Fibroblast of lung (primary cell): Measurements from ENCODE around the gene WWTR1. TPM values are rescaled to one million over a fixed set of nuclear protein-coding genes. Genes with fewer than 3 reads are reported as not detected.

Experiments used
- DNase-seq, 2 donors: peaks; one replicate each; pipeline versions ENCODE4 v3.0.0 to v3.0.0-alpha.2; 2010; ENCODE audit warnings: low read depth in 2 of 2
- H2AFZ ChIP-seq: 2 replicates; pipeline ENCODE4 v1.5.1; 2012; ENCODE audit warnings: low read length, control low read depth, inconsistent platforms
- H3K27ac ChIP-seq: 2 replicates; pipeline ENCODE4 v1.5.1; 2011; ENCODE audit warnings: low read length, control low read depth; ENCODE audit not compliant: insufficient read depth
- H3K27me3 ChIP-seq: 2 replicates; pipeline ENCODE4 v1.5.1; 2011; ENCODE audit warnings: mild to moderate bottlenecking, low read length; ENCODE audit not compliant: control insufficient read depth, insufficient read depth
- H3K36me3 ChIP-seq: 2 replicates; pipeline ENCODE4 v1.5.1; 2011; ENCODE audit warnings: low read length; ENCODE audit not compliant: control insufficient read depth, insufficient read depth
- H3K4me1 ChIP-seq: 2 replicates; pipeline ENCODE4 v1.5.1; 2011; ENCODE audit warnings: low read length; ENCODE audit not compliant: control insufficient read depth, insufficient read depth; ENCODE audit errors: extremely low read depth
- H3K4me2 ChIP-seq: 2 replicates; pipeline ENCODE4 v1.5.1; 2011; ENCODE audit warnings: low read length, control low read depth; ENCODE audit not compliant: insufficient read depth; ENCODE audit errors: extremely low read depth
- H3K4me3 ChIP-seq, 4 experiments: fragments of 200-600 bp in 1 of 4; sonication (generic) in 1 of 4; replicated peaks in 1 of 4; 2 replicates each; pipeline ENCODE4 v1.5.1; 2011 to 2016; ENCODE audit warnings: low read length in 4 of 4, low read depth in 3 of 4, mild to moderate bottlenecking in 3 of 4, control low read depth in 2 of 4, inconsistent platforms in 1 of 4, mixed read lengths in 1 of 4; ENCODE audit not compliant: insufficient read depth in 1 of 4; ENCODE audit errors: control extremely low read depth in 1 of 4
- H3K79me2 ChIP-seq: 2 replicates; pipeline ENCODE4 v1.5.1; 2012; ENCODE audit warnings: mild to moderate bottlenecking, low read length, inconsistent platforms; ENCODE audit not compliant: control insufficient read depth, insufficient read depth
- H3K9ac ChIP-seq: 2 replicates; pipeline ENCODE4 v1.5.1; 2011; ENCODE audit warnings: mild to moderate bottlenecking, low read length, control low read depth; ENCODE audit not compliant: insufficient read depth
- H3K9me3 ChIP-seq: 2 replicates; pipeline ENCODE4 v1.5.1; 2012; ENCODE audit warnings: low read depth, low read length; ENCODE audit not compliant: control insufficient read depth, insufficient read depth
- H4K20me1 ChIP-seq: 2 replicates; pipeline ENCODE4 v1.5.1; 2011; ENCODE audit warnings: low read length; ENCODE audit not compliant: control insufficient read depth, insufficient read depth; ENCODE audit errors: extremely low read depth
- EZH2 ChIP-seq: IDR thresholded peaks from 2 replicates; pipeline ENCODE4 v1.5.1; 2012; ENCODE audit warnings: low read length, control low read depth, mild to moderate bottlenecking; ENCODE audit errors: missing control alignments
- polyA plus RNA-seq, 2 donors: library from polyadenylated mRNA; depleted of rRNA in 1 of 2; stranded (reverse) in 1 of 2; unstranded in 1 of 2; fragments of >200 nt; gene quantifications; 2 replicates each; pipeline ENCODE4 v1.2.1, GENCODE V29; 2011 to 2012; ENCODE audit warnings: missing spikeins in 1 of 2
- total RNA-seq: library from RNA; depleted of rRNA; stranded (reverse); fragments of >200 nt; gene quantifications from 2 replicates; pipeline ENCODE4 v1.2.1, GENCODE V29; 2014
- TF ChIP-seq, protein P1 (sequence below), 2 donors: IDR thresholded peaks in 1 of 2; conservative IDR thresholded peaks in 1 of 2; 1 replicate in 1 of 2; 2 replicates in 1 of 2; pipeline ENCODE4 v1.5.1; 2011 to 2012; ENCODE audit warnings: low read length in 2 of 2, control low read depth in 1 of 2, inconsistent platforms in 1 of 2, low read depth in 1 of 2, mild to moderate bottlenecking in 1 of 2

WWTR1 gene
- total and polyA plus RNA-seq, 2 donors (not counting 1 experiment from before 2014, with no cell fraction given), result 13.7 to 71.5 TPM

DNA sequence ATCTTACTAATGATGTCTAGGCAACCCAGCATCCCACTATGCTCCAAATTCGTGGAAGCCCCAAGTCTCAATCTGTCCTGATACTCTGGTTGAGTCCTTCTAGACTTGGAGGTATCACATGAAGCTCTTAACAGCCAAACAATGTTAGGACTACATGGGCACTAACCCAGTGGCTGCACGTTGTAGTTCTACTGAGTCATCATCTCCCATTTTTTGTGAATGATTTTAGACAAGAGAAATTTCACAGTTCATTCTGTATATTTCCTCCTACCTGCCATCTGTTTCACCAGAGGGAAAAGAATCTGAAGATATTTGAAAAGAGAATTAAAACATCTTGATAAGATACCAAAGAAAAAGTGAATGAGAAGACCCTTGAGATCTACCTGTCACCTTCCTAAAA, 9.8 kb upstream of the WWTR1 start:
- Histone ChIP-seq H3K9ac (no peak overlapping the region), H3K79me2 (no peaks in the 10 kb centered on the region), H3K4me2 (no peak overlapping the region), H3K4me1 (no peaks in the 10 kb centered on the region), H3K9me3 (no peaks in the 10 kb centered on the region), H3K4me3 (no peak overlapping the region), H2AFZ (no peak overlapping the region), H3K27me3 (no peaks in the 10 kb centered on the region), H4K20me1 (no peaks in the 10 kb centered on the region), H3K36me3 (no peaks in the 10 kb centered on the region), H3K27ac (no peak overlapping the region)
- DNase-seq, result peak in 1 of 2 donors; percentile 37
- TF ChIP-seq, protein P1, sequence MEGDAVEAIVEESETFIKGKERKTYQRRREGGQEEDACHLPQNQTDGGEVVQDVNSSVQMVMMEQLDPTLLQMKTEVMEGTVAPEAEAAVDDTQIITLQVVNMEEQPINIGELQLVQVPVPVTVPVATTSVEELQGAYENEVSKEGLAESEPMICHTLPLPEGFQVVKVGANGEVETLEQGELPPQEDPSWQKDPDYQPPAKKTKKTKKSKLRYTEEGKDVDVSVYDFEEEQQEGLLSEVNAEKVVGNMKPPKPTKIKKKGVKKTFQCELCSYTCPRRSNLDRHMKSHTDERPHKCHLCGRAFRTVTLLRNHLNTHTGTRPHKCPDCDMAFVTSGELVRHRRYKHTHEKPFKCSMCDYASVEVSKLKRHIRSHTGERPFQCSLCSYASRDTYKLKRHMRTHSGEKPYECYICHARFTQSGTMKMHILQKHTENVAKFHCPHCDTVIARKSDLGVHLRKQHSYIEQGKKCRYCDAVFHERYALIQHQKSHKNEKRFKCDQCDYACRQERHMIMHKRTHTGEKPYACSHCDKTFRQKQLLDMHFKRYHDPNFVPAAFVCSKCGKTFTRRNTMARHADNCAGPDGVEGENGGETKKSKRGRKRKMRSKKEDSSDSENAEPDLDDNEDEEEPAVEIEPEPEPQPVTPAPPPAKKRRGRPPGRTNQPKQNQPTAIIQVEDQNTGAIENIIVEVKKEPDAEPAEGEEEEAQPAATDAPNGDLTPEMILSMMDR (conservative IDR thresholded peaks at IDR 0.05 in 1 of 2, IDR thresholded peaks at IDR 0.05 in 1 of 2; ENCODE audit: low read depth in 1 of 2, low read length in 2 of 2), result no peak
- TF ChIP-seq EZH2, result no peak

DNA sequence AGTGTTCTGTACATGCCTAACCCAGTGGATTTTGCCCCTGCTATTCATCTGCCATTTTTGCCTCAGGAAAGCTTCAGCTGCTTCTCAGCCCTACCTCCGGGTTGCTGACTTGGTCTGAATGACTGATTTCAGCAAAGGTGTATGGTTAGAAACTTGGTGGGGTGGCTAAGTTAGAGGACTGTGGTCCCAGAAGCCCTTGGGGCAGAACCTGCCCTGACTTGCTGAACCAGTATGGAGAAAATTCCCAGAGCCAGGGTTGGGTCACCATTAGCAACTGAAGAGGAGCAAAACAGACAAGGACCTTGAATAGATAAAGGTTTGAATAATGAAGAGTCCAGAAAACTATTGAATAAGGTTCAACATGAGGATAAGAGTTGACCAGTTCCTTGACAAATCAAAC, 6.1 kb upstream of the WWTR1 start:
- no peak for DNase-seq
- no peaks in the 10 kb centered on the region for H3K9me3 ChIP-seq
- H3K36me3 ChIP-seq, result no peaks in the 10 kb centered on the region
- no peak overlapping the region for H3K4me2 ChIP-seq
- H2AFZ ChIP-seq, result no peak overlapping the region
- no peak overlapping the region for H3K4me3 ChIP-seq
- no peak overlapping the region for H3K27ac ChIP-seq
- H3K9ac ChIP-seq, result no peak overlapping the region
- peaks cover 1% of the 10 kb centered on the region for H3K4me1 ChIP-seq
- TF ChIP-seq EZH2, result no peak
- TF ChIP-seq, protein P1 (conservative IDR thresholded peaks at IDR 0.05 in 1 of 2, IDR thresholded peaks at IDR 0.05 in 1 of 2; ENCODE audit: low read depth in 1 of 2, low read length in 2 of 2), result no peak
- H3K27me3 ChIP-seq, result no peaks in the 10 kb centered on the region
- H3K79me2 ChIP-seq, result no peaks in the 10 kb centered on the region
- H4K20me1 ChIP-seq, result no peaks in the 10 kb centered on the region

DNA sequence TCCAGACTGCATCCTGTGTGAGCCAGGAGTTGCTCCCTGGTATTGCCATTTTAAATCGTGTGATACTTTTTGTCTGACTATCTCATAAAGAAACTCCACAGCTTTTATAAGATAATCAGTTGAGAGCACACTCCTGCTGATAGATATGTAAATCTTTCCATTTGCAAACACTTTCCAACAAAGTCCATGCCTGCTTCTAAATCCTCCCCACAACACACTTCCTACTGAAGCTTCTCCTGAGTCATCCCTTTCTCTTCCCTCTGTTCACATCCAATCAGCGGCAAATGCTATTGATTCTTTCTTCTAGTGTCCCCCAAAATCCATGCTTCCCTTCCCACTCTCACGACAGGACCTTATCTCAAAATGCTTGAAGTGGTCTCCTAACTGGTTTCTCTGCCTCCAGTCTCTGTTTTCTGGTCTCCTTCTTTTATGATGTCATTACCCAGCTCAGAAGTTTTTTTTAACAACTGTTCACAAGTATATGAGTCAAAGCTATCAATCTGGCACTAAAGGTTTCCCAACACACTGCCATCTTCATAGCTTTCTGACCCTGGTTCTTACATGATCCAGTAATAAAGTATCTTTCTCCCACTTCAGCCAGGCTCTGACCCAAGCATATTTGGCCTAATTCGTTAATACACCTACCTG, 4.5 kb upstream of the WWTR1 start:
- no peak overlapping the region for H3K4me3 ChIP-seq
- no peaks in the 10 kb centered on the region for H3K36me3 ChIP-seq
- no peak for TF ChIP-seq EZH2
- TF ChIP-seq, protein P1 (conservative IDR thresholded peaks at IDR 0.05 in 1 of 2, IDR thresholded peaks at IDR 0.05 in 1 of 2; ENCODE audit: low read depth in 1 of 2, low read length in 2 of 2), result no peak
- DNase-seq, result peak; percentile 49 to 55
- H3K4me2 ChIP-seq, result no peak overlapping the region
- no peak overlapping the region for H3K27ac ChIP-seq
- no peak overlapping the region for H2AFZ ChIP-seq
- no peak overlapping the region for H3K9ac ChIP-seq
- no peaks in the 10 kb centered on the region for H4K20me1 ChIP-seq
- peaks cover 3% of the 10 kb centered on the region for H3K79me2 ChIP-seq
- no peaks in the 10 kb centered on the region for H3K27me3 ChIP-seq
- peaks cover 4% of the 10 kb centered on the region for H3K4me1 ChIP-seq
- no peaks in the 10 kb centered on the region for H3K9me3 ChIP-seq
